Gastrocnemius medialis (tissue), 4 donors: ENCODE measurements around the gene ERCC1. TPM values are rescaled to one million over a fixed set of nuclear protein-coding genes. Genes with fewer than 3 reads are reported as not detected.

Experiments used
- ATAC-seq, 2 donors: fragments of 150-250 bp; one replicate each; pipeline ENCODE4 v1.9.1; 2016
- DNase-seq, 2 donors: peaks; one replicate each; pipeline ENCODE4 v3.0.0-alpha.2; 2019
- H3K27ac ChIP-seq, 4 donors: fragments of 200-600 bp; sonication (generic); 1 replicate in 1 of 4; 2 replicates in 3 of 4; pipeline ENCODE4 v1.5.1; 2016 to 2018; ENCODE audit warnings: mild to moderate bottlenecking in 2 of 4, moderate library complexity in 1 of 4
- H3K27me3 ChIP-seq, 3 donors: fragments of 200-600 bp; sonication (generic) in 2 of 3; 1 replicate in 1 of 3; 2 replicates in 2 of 3; pipeline versions ENCODE4 v1.5.1 to v1.6.0; 2016 to 2019; ENCODE audit warnings: mild to moderate bottlenecking in 1 of 3, moderate library complexity in 1 of 3
- H3K36me3 ChIP-seq, 2 donors: fragments of 200-600 bp; sonication (generic) in 1 of 2; one replicate each; pipeline ENCODE4 v1.5.1; 2017 to 2018
- H3K4me1 ChIP-seq, 2 donors: fragments of 200-600 bp; sonication (generic) in 1 of 2; one replicate each; pipeline ENCODE4 v1.5.1; 2016 to 2017; ENCODE audit warnings: mild to moderate bottlenecking in 2 of 2
- H3K4me3 ChIP-seq, 4 donors: fragments of 200-600 bp; sonication (generic) in 3 of 4; 1 replicate in 1 of 4; 2 replicates in 3 of 4; pipeline ENCODE4 v1.5.1; 2016 to 2019; ENCODE audit warnings: mild to moderate bottlenecking in 2 of 4
- H3K9me3 ChIP-seq, 3 donors: fragments of 200-600 bp; sonication (generic) in 2 of 3; 1 replicate in 1 of 3; 2 replicates in 2 of 3; pipeline ENCODE4 v1.5.1; 2016 to 2019
- CTCF ChIP-seq, 5 experiments: fragments of 450-650 bp in 3 of 5; fragments of 200-600 bp in 2 of 5; sonication (generic) in 2 of 5; IDR thresholded peaks in 4 of 5; conservative IDR thresholded peaks in 1 of 5; 1 replicate in 4 of 5; 2 replicates in 1 of 5; pipeline ENCODE4 v1.5.1; 2016 to 2019; ENCODE audit warnings: antibody characterized with exemption in 5 of 5, mild to moderate bottlenecking in 3 of 5, moderate library complexity in 3 of 5
- POLR2A ChIP-seq, 2 donors: fragments of 450-650 bp; IDR thresholded peaks; one replicate each; pipeline ENCODE4 v1.6.1; 2017; ENCODE audit warnings: antibody characterized with exemption in 2 of 2, mild to moderate bottlenecking in 2 of 2, moderate library complexity in 2 of 2
- in situ Hi-C, 4 donors: fragments of 200-750 bp; cut with MboI; loops; one replicate each; pipeline versions ENCODE4 v1.15.0 to v1.8.0; 2017; ENCODE audit warnings: low sequenced_read_pairs in 4 of 4
- intact Hi-C: fragments of 100-400 bp; cut with DNase I; formaldehyde crosslinking; loops from one replicate; pipeline ENCODE4 v1.15.1; 2023; ENCODE audit warnings: low total_unique reads
- total RNA-seq, 4 donors: library from RNA; depleted of rRNA; stranded (reverse); fragments of >200 nt; gene quantifications; one replicate each; pipeline versions ENCODE4 v1.1.0 to v1.2.3, GENCODE V29; 2016

The ERCC1 gene
- total RNA-seq, 4 donors from 2014 or later, result 92.1 to 185 (median 103) TPM

- Histone ChIP-seq H3K9me3 (no peaks in the 10 kb centered on the region), H3K27ac (no peak overlapping the region), H3K4me1 (no peaks in the 10 kb centered on the region), H3K27me3 (no peaks in the 10 kb centered on the region), H3K4me3 (no peak overlapping the region), H3K36me3 (peaks cover 0 to 15% of the 10 kb centered on the region in 2 donors)
- intact Hi-C loops (no loop called here), in situ Hi-C loops (no loop called here)
- DNase-seq (no peak), ATAC-seq (no peak)
- TF ChIP-seq POLR2A (IDR thresholded peaks at IDR 0.05) (no peak), CTCF (IDR thresholded peaks at IDR 0.05 in 4 of 5, conservative IDR thresholded peaks at IDR 0.05 in 1 of 5) (no peak)
Measured at GRCh38 chr19:45363861-45364459, 59.8 kb downstream of the ERCC1 start.

- H3K4me3 ChIP-seq, result no peak overlapping the region
- DNase-seq, result no peak
- in situ Hi-C loops, result no loop called here
- H3K27ac ChIP-seq, result no peak overlapping the region
- H3K4me1 ChIP-seq, result no peaks in the 10 kb centered on the region
- H3K9me3 ChIP-seq, result no peaks in the 10 kb centered on the region
- H3K27me3 ChIP-seq, result no peaks in the 10 kb centered on the region
- ATAC-seq, result no peak
- H3K36me3 ChIP-seq, result peaks cover 0 to 15% of the 10 kb centered on the region in 2 donors
- TF ChIP-seq CTCF (IDR thresholded peaks at IDR 0.05 in 4 of 5, conservative IDR thresholded peaks at IDR 0.05 in 1 of 5) (no peak), POLR2A (IDR thresholded peaks at IDR 0.05) (no peak)
- intact Hi-C loops, result no loop called here
Measured at GRCh38 chr19:45362291-45362690, 61.4 kb downstream of the ERCC1 start.

GRCh38 chr19:45361608-45362007 lies 62.1 kb downstream of the ERCC1 start:
- DNase-seq, result no peak
- ATAC-seq, result no peak
- intact Hi-C loops, result no loop called here
- TF ChIP-seq CTCF (IDR thresholded peaks at IDR 0.05 in 4 of 5, conservative IDR thresholded peaks at IDR 0.05 in 1 of 5) (no peak), POLR2A (IDR thresholded peaks at IDR 0.05) (no peak)
- H3K36me3 ChIP-seq, result peaks cover 0 to 15% of the 10 kb centered on the region in 2 donors
- no peaks in the 10 kb centered on the region for H3K27me3 ChIP-seq
- no peaks in the 10 kb centered on the region for H3K9me3 ChIP-seq
- H3K4me1 ChIP-seq, result no peaks in the 10 kb centered on the region
- in situ Hi-C loops, result no loop called here
- no peak overlapping the region for H3K27ac ChIP-seq
- H3K4me3 ChIP-seq, result no peak overlapping the region

- no peak overlapping the region for H3K4me3 ChIP-seq
- peaks cover 0 to 24% of the 10 kb centered on the region in 2 donors for H3K36me3 ChIP-seq
- DNase-seq, result no peak
- intact Hi-C loops (no loop called here), in situ Hi-C loops (no loop called here)
- TF ChIP-seq CTCF (IDR thresholded peaks at IDR 0.05 in 4 of 5, conservative IDR thresholded peaks at IDR 0.05 in 1 of 5), result no peak
- TF ChIP-seq POLR2A (IDR thresholded peaks at IDR 0.05), result no peak
- no peaks in the 10 kb centered on the region for H3K9me3 ChIP-seq
- H3K4me1 ChIP-seq, result no peaks in the 10 kb centered on the region
- no peak overlapping the region for H3K27ac ChIP-seq
- no peaks in the 10 kb centered on the region for H3K27me3 ChIP-seq
- no peak for ATAC-seq
Measured at GRCh38 chr19:45358213-45358792, 65.4 kb downstream of the ERCC1 start.

GRCh38 chr19:45357445-45357783 lies 66.3 kb downstream of the ERCC1 start:
- Histone ChIP-seq H3K27me3 (no peaks in the 10 kb centered on the region), H3K4me1 (no peaks in the 10 kb centered on the region), H3K4me3 (no peak overlapping the region), H3K36me3 (peaks cover 0 to 31% of the 10 kb centered on the region in 2 donors), H3K27ac (no peak overlapping the region), H3K9me3 (no peaks in the 10 kb centered on the region)
- no peak for DNase-seq
- TF ChIP-seq CTCF (IDR thresholded peaks at IDR 0.05 in 4 of 5, conservative IDR thresholded peaks at IDR 0.05 in 1 of 5), result no peak
- TF ChIP-seq POLR2A (IDR thresholded peaks at IDR 0.05), result no peak
- intact Hi-C loops, result no loop called here
- no peak for ATAC-seq
- in situ Hi-C loops, result no loop called here
